GM19463 (cell line): ENCODE measurements around the gene SRCIN1.
"Not testable (repeated sequence)": the region's sequence is repeated elsewhere in the genome, so short reads cannot be mapped to it uniquely, and the experiment has no call there.

Experiments used
- ATAC-seq: cut with Tn5 transposase; IDR thresholded peaks from one replicate; pipeline ENCODE4 v1.9.1; 2021; ENCODE audit warnings: mild to moderate bottlenecking, moderate library complexity; ENCODE audit not compliant: unreplicated experiment

SRCIN1 gene

DNA sequence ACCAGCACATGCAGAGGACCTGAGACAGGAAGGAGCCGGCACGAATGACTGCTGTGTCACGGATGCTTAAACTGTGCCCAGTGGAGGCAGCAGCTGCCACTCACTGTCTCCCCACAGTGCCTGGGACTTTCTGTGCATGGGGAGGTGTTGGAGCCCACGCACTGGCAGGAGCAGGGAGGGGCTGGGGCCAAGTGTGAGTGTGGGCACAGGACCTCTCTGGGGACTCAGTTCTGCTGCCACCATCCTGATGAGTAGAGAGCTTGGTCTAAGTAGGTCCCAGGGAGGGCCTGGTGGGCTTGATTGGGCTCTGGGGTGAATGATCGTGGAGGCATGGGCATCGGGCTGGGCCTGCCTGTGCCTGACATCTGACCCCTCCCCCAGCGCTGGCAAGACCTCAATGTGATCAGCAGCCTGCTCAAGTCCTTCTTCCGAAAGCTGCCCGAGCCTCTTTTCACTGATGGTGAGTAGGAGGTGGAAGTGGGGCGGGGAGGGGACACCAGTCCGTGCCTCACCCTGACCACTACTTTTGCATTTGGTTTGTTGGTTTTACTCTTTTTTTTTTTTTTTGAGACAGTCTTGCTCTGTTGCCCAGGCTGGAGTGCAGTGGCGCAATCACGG is 120.0 kb downstream of the SRCIN1 start:
- ATAC-seq, result not testable (repeated sequence)

DNA sequence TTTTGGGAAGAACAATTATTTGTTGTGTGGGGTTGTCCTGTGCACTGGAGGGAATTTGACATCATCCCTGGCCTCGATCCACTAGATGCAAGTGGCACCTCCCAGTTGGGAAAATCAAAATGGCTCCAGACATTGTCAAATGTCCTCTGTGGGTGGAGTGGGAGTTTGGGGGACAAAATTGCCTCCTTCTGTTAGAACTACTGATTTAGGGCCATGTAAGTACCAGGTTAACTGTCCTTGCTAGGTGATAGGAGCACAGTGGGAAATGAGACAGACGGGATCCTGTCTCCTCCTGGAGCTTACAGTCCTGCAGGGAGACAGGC is 120.6 kb downstream of the SRCIN1 start:
- ATAC-seq, result no peak

DNA sequence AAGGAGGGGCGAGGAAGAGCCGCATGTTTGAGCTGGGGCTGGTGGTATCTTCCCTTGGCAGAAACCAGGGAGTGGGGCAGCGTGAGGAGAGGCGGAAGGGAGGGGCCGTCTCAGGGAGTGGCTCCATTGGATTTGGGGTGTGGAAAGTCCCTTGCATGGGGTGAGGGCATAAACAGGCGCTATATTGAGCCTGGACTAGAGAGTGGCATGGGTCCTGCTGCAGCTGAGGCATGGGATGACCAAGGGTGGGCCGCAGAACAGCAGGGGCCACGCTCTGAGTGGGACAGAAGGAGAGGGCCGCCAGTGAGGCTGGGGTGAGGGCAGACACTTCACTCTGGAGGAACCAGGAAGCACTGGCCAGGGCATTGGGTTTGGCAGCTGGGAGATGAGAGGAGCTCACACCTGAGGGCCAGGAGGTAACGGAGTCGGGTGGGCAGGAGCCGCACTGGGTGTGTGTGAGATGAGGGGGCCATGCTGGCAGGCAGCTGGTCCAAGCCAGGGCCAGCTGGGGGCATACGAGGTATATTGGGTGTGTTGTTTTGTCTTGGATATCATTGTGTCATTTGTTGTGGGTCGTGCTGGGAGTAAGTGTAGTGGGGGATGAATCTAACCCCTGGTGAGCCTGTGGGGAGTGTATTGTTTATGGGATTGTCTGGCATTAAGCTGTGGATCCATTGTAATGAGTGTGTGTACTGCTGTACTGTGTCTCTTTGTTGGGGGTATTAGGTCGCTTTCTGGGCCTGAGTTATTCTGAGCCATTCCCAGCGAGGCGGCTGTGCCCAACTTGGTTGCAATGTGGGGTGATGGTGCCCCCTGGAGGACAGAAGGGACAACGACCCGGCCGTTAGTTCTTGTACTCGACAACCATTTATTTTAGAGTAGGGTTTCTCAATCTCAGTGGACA is 121.3 kb downstream of the SRCIN1 start:
- ATAC-seq, result not testable (repeated sequence)

DNA sequence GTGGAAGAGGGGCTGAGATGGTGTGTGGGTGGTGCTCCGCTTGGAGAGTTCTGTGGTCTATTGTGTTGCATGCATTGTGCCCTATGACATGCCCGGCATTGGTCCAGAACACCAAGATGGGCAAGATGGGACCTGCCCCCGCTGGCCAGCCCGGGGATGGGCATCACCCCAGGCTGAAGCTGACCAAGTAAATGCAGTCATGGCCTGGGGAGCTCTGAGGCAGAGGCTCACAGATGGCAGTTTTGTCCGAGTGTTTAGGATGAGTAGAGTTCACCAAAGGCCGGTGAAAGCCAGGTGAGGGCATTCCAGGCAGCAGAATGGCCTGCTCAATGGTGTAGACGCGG is 123.1 kb downstream of the SRCIN1 start:
- not testable (repeated sequence) for ATAC-seq

DNA sequence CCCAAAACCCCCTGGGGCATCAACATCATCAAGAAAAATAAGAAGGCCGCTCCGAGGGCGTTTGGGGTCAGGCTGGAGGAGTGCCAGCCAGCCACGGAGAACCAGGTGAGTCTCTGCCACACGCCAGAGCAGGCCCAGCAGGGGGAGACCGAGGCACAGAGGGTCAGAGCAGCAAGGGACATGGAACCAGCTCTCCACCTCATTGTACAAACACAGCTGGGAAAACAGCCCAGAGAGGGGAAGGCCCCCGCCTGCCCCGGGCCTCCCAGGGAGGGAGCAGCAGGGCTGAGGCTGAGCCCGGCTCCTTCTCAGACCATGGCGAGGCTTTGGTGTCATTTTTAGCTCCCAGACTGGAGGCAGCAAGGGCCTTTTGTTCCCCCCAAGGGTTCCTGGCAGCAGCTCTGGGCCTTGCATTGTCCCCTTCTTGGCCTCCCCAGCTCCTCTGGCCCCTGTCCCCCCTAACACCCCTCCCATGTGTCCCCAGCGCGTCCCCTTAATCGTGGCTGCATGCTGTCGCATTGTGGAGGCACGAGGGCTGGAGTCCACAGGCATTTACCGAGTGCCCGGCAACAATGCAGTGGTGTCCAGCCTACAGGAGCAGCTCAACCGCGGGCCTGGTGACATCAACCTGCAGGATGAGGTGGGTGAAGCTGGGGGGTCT is 123.6 kb downstream of the SRCIN1 start:
- ATAC-seq, result not testable (repeated sequence)
